ENCODE data around the gene CCDC157.

CCDC157 gene

DNA sequence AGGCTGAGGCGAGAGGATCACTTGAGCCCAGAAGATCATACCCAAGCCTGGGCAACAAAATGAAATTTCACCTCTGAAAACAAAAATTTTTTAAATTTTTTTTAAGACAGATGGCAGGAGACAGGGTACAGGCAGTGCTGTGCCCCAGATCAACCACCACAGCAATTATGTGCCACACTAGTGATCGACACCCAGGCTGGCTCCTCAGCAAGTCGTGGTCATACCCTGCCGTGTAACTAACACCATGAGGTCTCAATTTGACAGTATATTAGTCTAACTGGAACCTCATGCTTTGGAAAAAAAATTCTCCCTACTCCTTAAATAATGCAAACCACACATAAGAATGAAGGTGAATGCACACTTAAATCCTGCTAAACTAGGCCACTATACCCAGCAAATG is 8.4 kb upstream of the CCDC157 start:
- Histone ChIP-seq H2AFZ (ENCODE audit: low read depth, low read length) (no peak overlapping the region), H3K14ac (ENCODE audit: low read length in 2 of 2) (no peak overlapping the region), H4K91ac (ENCODE audit: low read length) (no peak overlapping the region), H2BK120ac (ENCODE audit: low read depth, low read length) (no peak overlapping the region), H3K4me2 (ENCODE audit: low read length, poor library complexity, severe bottlenecking) (no peak overlapping the region), H3K27me3 (ENCODE audit: control insufficient read depth in 1 of 2, insufficient read depth in 1 of 2, low read length in 2 of 2) (no peaks in the 10 kb centered on the region), H3K23ac (ENCODE audit: low read length in 2 of 2) (no peak overlapping the region), H3K27ac (ENCODE audit: low read length, poor library complexity, severe bottlenecking) (no peak overlapping the region), H2AK5ac (ENCODE audit: low read length, severe bottlenecking) (no peak overlapping the region), H3K18ac (ENCODE audit: low read depth in 1 of 2, low read length in 2 of 2) (no peak overlapping the region), H3K9ac (ENCODE audit: low read length) (peak overlapping the region; percentile 45), H3K79me1 (replicated peaks; ENCODE audit: low read length, poor library complexity, severe bottlenecking) (peaks cover 41% of the 10 kb centered on the region), H2BK5ac (ENCODE audit: low read depth, low read length, poor library complexity, severe bottlenecking) (no peak overlapping the region), H2BK12ac (ENCODE audit: low read length in 2 of 2) (no peak overlapping the region), H3K36me3 (ENCODE audit: control insufficient read depth in 1 of 2, insufficient read depth in 2 of 2, low read depth in 1 of 2, low read length in 2 of 2) (peaks cover 60 to 80% of the 10 kb centered on the region in 2 experiments), H2BK15ac (ENCODE audit: low read depth, poor library complexity, severe bottlenecking) (no peak overlapping the region), H3K4me3 (ENCODE audit: insufficient read depth in 1 of 2, low read depth in 1 of 2, low read length in 2 of 2) (no peak overlapping the region), H3K4ac (ENCODE audit: low read depth in 1 of 2, low read length in 2 of 2) (no peak overlapping the region), H3K9me3 (ENCODE audit: control insufficient read depth, low read length) (no peaks in the 10 kb centered on the region), H4K8ac (ENCODE audit: low read length) (no peak overlapping the region), H3K4me1 (ENCODE audit: control insufficient read depth, insufficient read depth, low read depth, low read length) (peaks cover 2% of the 10 kb centered on the region)
- WGBS = 97% methylated on average over 4 of the region's 4 CpGs
- no peak for DNase-seq

DNA sequence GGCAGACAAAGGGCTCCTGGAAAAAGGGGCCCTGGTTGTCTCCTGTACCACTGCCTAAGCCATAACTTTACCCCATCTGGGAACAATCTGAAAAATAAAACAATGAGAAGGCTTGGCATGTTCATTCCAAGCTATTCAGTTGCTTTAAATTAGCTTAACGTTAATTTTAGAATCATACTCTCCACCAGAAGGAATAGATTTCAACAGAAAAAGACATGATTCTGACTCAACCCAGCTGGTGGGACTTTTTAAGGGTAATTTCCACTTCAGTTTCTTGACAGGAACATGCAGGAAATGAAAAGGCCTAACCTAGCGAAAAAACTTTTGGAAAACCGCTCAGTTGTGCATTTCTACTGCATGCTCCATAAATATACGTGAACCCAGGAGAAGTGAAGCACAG is 8.0 kb upstream of the CCDC157 start:
- Histone ChIP-seq H2AK5ac (ENCODE audit: low read length, severe bottlenecking) (no peak overlapping the region), H3K9me3 (ENCODE audit: control insufficient read depth, low read length) (no peaks in the 10 kb centered on the region), H2AFZ (ENCODE audit: low read depth, low read length) (no peak overlapping the region), H3K27me3 (ENCODE audit: control insufficient read depth in 1 of 2, insufficient read depth in 1 of 2, low read length in 2 of 2) (no peaks in the 10 kb centered on the region), H3K14ac (ENCODE audit: low read length in 2 of 2) (no peak overlapping the region), H4K8ac (ENCODE audit: low read length) (no peak overlapping the region), H3K4ac (ENCODE audit: low read depth in 1 of 2, low read length in 2 of 2) (no peak overlapping the region), H3K27ac (ENCODE audit: low read length, poor library complexity, severe bottlenecking) (no peak overlapping the region), H3K23ac (ENCODE audit: low read length in 2 of 2) (no peak overlapping the region), H2BK120ac (ENCODE audit: low read depth, low read length) (no peak overlapping the region), H2BK15ac (ENCODE audit: low read depth, poor library complexity, severe bottlenecking) (no peak overlapping the region), H3K9ac (ENCODE audit: low read length) (peak overlapping the region; percentile 45), H2BK12ac (ENCODE audit: low read length in 2 of 2) (no peak overlapping the region), H4K91ac (ENCODE audit: low read length) (no peak overlapping the region), H3K18ac (ENCODE audit: low read depth in 1 of 2, low read length in 2 of 2) (no peak overlapping the region), H3K79me1 (replicated peaks; ENCODE audit: low read length, poor library complexity, severe bottlenecking) (peaks cover 41% of the 10 kb centered on the region), H3K4me2 (ENCODE audit: low read length, poor library complexity, severe bottlenecking) (no peak overlapping the region), H3K4me1 (ENCODE audit: control insufficient read depth, insufficient read depth, low read depth, low read length) (peaks cover 2% of the 10 kb centered on the region), H2BK5ac (ENCODE audit: low read depth, low read length, poor library complexity, severe bottlenecking) (no peak overlapping the region), H3K4me3 (ENCODE audit: insufficient read depth in 1 of 2, low read depth in 1 of 2, low read length in 2 of 2) (no peak overlapping the region), H3K36me3 (ENCODE audit: control insufficient read depth in 1 of 2, insufficient read depth in 2 of 2, low read depth in 1 of 2, low read length in 2 of 2) (peaks cover 60 to 76% of the 10 kb centered on the region in 2 experiments)
- DNase-seq = no peak
- 96% methylated on average over 4 of the region's 4 CpGs for WGBS

DNA sequence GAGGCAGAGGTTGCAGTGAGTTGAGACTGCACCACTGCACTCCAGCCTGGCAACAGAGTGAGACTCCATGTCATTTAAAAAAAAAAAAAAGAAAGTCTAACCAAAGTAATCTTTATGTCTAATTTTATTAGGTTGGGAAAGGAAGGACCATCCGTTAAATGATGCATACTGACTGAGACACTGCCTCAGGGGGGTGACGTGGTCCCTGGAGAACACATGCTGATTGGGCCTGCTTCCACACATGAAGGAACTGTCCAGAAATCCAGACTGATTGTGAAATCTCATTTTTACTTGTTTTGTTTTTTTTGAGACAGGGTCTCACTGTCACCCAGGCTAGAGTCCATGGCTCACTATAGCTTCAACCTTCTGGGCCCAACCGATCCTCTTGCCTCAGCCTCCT is 5.6 kb upstream of the CCDC157 start:
- peaks cover 7% of the 10 kb centered on the region for H3K4me1 ChIP-seq (ENCODE audit: control insufficient read depth, insufficient read depth, low read depth, low read length)
- no peak overlapping the region for H4K8ac ChIP-seq (ENCODE audit: low read length)
- peak overlapping the region; percentile 6 for H3K9ac ChIP-seq (ENCODE audit: low read length)
- H2BK15ac ChIP-seq (ENCODE audit: low read depth, poor library complexity, severe bottlenecking) = no peak overlapping the region
- H3K4ac ChIP-seq (ENCODE audit: low read depth in 1 of 2, low read length in 2 of 2) = no peak overlapping the region
- H4K91ac ChIP-seq (ENCODE audit: low read length) = no peak overlapping the region
- no peak overlapping the region for H2BK12ac ChIP-seq (ENCODE audit: low read length in 2 of 2)
- peaks cover 45 to 59% of the 10 kb centered on the region in 2 experiments for H3K36me3 ChIP-seq (ENCODE audit: control insufficient read depth in 1 of 2, insufficient read depth in 2 of 2, low read depth in 1 of 2, low read length in 2 of 2)
- DNase-seq = no peak
- peaks cover 28% of the 10 kb centered on the region for H3K79me1 ChIP-seq (replicated peaks; ENCODE audit: low read length, poor library complexity, severe bottlenecking)
- no peak overlapping the region for H2AFZ ChIP-seq (ENCODE audit: low read depth, low read length)
- H2BK5ac ChIP-seq (ENCODE audit: low read depth, low read length, poor library complexity, severe bottlenecking) = no peak overlapping the region
- no peak overlapping the region for H3K27ac ChIP-seq (ENCODE audit: low read length, poor library complexity, severe bottlenecking)
- 94% methylated on average over 3 of the region's 3 CpGs for WGBS
- no peak overlapping the region for H2AK5ac ChIP-seq (ENCODE audit: low read length, severe bottlenecking)
- H3K14ac ChIP-seq (ENCODE audit: low read length in 2 of 2) = no peak overlapping the region
- no peak overlapping the region for H3K4me3 ChIP-seq (ENCODE audit: insufficient read depth in 1 of 2, low read depth in 1 of 2, low read length in 2 of 2)
- no peaks in the 10 kb centered on the region for H3K27me3 ChIP-seq (ENCODE audit: control insufficient read depth in 1 of 2, insufficient read depth in 1 of 2, low read length in 2 of 2)
- H3K23ac ChIP-seq (ENCODE audit: low read length in 2 of 2) = no peak overlapping the region
- H3K9me3 ChIP-seq (ENCODE audit: control insufficient read depth, low read length) = no peaks in the 10 kb centered on the region
- no peak overlapping the region for H3K18ac ChIP-seq (ENCODE audit: low read depth in 1 of 2, low read length in 2 of 2)
- no peak overlapping the region for H2BK120ac ChIP-seq (ENCODE audit: low read depth, low read length)
- H3K4me2 ChIP-seq (ENCODE audit: low read length, poor library complexity, severe bottlenecking) = no peak overlapping the region

DNA sequence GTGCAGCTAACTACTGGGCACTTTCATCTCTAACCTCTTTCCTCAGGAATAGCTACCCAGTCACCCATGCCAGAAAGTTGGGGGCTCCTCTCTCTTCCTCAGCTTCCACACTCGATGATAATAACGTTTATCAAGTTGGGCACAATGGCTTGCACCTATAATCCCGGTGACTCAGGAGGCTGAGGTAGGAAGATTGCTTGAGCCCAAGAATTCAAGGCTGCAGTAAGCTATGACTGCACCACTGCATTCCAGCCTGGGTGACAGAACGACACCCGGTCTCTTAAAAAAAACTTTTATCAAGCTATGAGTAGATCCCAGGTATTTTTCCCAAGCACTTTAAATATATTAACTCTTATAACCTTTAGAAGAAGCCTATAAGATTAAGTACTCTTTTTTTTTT is 2.2 kb upstream of the CCDC157 start:
- no peak overlapping the region for H2BK15ac ChIP-seq (ENCODE audit: low read depth, poor library complexity, severe bottlenecking)
- WGBS = 97% methylated on average over 3 of the region's 5 CpGs

More for the DNA sequence above, 2.2 kb upstream of the CCDC157 start:
- H3K14ac ChIP-seq (ENCODE audit: low read length in 2 of 2) = no peak overlapping the region
- peak overlapping the region in 1 of 2 experiments; percentile 96 for H3K4me3 ChIP-seq (ENCODE audit: insufficient read depth in 1 of 2, low read depth in 1 of 2, low read length in 2 of 2)
- H4K91ac ChIP-seq (ENCODE audit: low read length) = no peak overlapping the region
- H3K23ac ChIP-seq (ENCODE audit: low read length in 2 of 2) = no peak overlapping the region
- H2BK120ac ChIP-seq (ENCODE audit: low read depth, low read length) = no peak overlapping the region
- no peak overlapping the region for H4K8ac ChIP-seq (ENCODE audit: low read length)
- no peak overlapping the region for H3K27ac ChIP-seq (ENCODE audit: low read length, poor library complexity, severe bottlenecking)
- peaks cover 34 to 36% of the 10 kb centered on the region in 2 experiments for H3K36me3 ChIP-seq (ENCODE audit: control insufficient read depth in 1 of 2, insufficient read depth in 2 of 2, low read depth in 1 of 2, low read length in 2 of 2)
- no peak overlapping the region for H3K18ac ChIP-seq (ENCODE audit: low read depth in 1 of 2, low read length in 2 of 2)
- no peak for DNase-seq
- H3K27me3 ChIP-seq (ENCODE audit: control insufficient read depth in 1 of 2, insufficient read depth in 1 of 2, low read length in 2 of 2) = no peaks in the 10 kb centered on the region
- H3K9ac ChIP-seq (ENCODE audit: low read length) = peak overlapping the region; percentile 97
- H3K79me1 ChIP-seq (replicated peaks; ENCODE audit: low read length, poor library complexity, severe bottlenecking) = peaks cover 25% of the 10 kb centered on the region
- no peak overlapping the region for H3K4me2 ChIP-seq (ENCODE audit: low read length, poor library complexity, severe bottlenecking)
- no peaks in the 10 kb centered on the region for H3K9me3 ChIP-seq (ENCODE audit: control insufficient read depth, low read length)
- peaks cover 10% of the 10 kb centered on the region for H3K4me1 ChIP-seq (ENCODE audit: control insufficient read depth, insufficient read depth, low read depth, low read length)
- H2AK5ac ChIP-seq (ENCODE audit: low read length, severe bottlenecking) = no peak overlapping the region
- H2AFZ ChIP-seq (ENCODE audit: low read depth, low read length) = no peak overlapping the region
- H3K4ac ChIP-seq (ENCODE audit: low read depth in 1 of 2, low read length in 2 of 2) = no peak overlapping the region
- no peak overlapping the region for H2BK5ac ChIP-seq (ENCODE audit: low read depth, low read length, poor library complexity, severe bottlenecking)
- no peak overlapping the region for H2BK12ac ChIP-seq (ENCODE audit: low read length in 2 of 2)
